Measurements from ENCODE around the gene KCNK3.

- TF ChIP-seq EZH2 (optimal IDR thresholded peaks at IDR 0.05; ENCODE audit: low read depth, low read length) (no peak), EZH2phosphoT487 (IDR thresholded peaks at IDR 0.05; ENCODE audit: low read length) (no peak)
- TF ChIP-seq, protein P1, sequence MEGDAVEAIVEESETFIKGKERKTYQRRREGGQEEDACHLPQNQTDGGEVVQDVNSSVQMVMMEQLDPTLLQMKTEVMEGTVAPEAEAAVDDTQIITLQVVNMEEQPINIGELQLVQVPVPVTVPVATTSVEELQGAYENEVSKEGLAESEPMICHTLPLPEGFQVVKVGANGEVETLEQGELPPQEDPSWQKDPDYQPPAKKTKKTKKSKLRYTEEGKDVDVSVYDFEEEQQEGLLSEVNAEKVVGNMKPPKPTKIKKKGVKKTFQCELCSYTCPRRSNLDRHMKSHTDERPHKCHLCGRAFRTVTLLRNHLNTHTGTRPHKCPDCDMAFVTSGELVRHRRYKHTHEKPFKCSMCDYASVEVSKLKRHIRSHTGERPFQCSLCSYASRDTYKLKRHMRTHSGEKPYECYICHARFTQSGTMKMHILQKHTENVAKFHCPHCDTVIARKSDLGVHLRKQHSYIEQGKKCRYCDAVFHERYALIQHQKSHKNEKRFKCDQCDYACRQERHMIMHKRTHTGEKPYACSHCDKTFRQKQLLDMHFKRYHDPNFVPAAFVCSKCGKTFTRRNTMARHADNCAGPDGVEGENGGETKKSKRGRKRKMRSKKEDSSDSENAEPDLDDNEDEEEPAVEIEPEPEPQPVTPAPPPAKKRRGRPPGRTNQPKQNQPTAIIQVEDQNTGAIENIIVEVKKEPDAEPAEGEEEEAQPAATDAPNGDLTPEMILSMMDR (IDR thresholded peaks at IDR 0.05; ENCODE audit: low read length): no peak
These were observed 33.7 kb downstream of the KCNK3 start for GRCh38 chr2:26726228-26726627.
